GM19324 (cell line): ENCODE results near the gene STARD5.
"Not testable (repeated sequence)": the region's sequence is repeated elsewhere in the genome, so short reads cannot be mapped to it uniquely, and the experiment has no call there.

Experiments used
- ATAC-seq: cut with Tn5 transposase; IDR thresholded peaks from one replicate; pipeline ENCODE4 v1.9.1; 2021; ENCODE audit warnings: mild to moderate bottlenecking, moderate library complexity; ENCODE audit not compliant: unreplicated experiment, low FRiP score

STARD5 gene

GRCh38 chr15:81338170-81339007 lies 14.4 kb upstream of the STARD5 start:
- ATAC-seq, result no peak

DNA sequence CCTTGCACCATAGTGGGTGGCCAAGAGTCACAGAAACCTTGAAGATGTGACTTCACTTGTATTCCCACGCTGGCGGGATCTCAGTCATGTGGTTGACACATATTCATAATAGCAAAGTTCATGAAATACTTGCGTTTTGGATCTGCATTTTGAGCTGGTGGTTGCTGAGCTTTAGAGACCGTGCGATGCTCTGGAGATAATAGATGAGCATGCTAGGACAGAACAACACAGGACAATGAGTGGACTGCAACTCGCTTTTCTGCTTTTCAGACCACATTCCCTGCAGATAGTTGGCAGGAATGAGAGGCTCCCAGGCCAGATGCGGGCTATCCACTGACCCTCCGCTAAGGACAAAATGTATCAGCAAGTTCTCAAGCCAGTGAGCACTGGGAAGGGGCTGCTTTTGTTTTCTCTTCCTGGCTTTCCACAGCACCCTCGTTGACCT lies 13.8 kb upstream of the STARD5 start:
- ATAC-seq, result no peak

GRCh38 chr15:81337241-81337640 lies 13.3 kb upstream of the STARD5 start:
- no peak for ATAC-seq

DNA sequence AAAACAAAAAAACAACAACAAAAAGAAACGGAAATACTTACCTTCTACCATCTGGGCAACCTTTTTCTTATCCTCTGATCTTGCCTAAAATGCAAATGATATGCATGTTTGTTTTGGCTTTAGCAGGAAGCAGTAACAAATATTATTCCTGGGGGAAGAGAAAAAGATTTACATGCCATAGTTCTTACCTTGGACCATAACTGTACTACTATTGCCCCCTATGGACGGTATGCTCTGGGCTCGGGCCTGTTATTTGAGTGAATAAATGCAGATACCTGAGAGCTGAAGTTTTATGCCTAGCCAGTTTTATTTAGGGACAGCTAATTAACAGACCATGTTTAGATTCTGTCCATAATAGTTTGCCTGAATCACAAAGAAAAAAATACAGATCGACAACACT lies 12.6 kb upstream of the STARD5 start:
- ATAC-seq, result no peak

DNA sequence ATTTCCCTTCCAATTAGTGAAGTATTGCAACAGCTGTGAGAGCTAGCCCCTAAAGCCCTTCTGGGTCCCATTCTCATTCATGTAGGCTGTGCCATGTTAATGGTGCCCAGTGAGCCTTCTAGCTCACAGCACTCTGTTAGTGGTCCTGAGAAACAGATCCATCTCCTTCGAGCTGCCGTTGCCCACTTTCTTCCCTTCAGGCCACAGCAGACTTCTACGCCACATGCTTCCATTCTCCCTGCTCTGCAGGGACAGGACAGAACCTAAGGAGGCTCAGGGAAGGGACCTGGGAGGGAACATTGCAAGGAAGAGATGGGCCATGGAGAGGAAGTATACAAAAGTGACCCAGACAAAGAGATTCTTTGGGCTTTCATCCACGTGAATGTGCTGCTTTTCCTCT lies 11.7 kb upstream of the STARD5 start:
- no peak for ATAC-seq

- no peak for ATAC-seq
These were observed 11.0 kb upstream of the STARD5 start for GRCh38 chr15:81334768-81335435.

GRCh38 chr15:81333363-81333762 lies 9.4 kb upstream of the STARD5 start:
- no peak for ATAC-seq

DNA sequence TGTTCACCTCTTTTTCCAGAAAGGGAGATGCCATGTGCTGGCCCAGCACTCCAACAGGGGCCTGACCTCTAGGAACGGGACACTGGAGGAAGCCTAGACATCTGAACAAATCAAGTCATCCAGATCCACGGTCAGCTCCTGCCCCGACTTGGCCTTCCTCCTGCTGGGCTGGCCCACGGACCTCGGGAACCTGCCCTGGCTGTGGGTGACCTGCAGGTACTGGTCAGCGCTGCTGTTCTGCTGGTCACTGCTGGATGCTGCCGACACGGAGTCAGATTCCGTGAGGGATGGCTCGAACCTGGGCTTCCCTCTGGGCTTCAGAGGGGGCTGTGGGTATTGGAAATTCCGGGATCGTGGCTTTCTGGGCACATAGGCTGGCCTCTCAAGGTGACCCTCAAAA lies 8.4 kb upstream of the STARD5 start:
- no peak for ATAC-seq

DNA sequence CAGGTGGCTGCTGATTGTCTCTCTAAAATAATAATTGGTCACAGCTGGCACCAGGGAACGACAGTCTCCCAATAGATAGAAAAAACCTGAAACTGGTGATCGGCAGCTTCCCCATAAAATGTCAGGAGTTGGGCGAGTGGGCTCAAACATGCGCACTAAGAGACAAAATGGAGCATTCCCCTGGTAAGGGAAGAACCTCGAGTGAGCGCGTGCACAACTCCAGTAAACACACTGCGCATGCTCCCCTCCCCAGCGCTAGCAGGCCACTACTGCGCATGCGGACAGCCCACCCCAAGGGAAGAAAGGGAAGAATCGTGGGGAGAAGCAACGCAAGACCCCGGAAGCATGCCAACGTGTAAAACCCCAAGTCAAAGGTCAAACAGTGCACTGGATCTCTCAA lies 7.7 kb upstream of the STARD5 start:
- ATAC-seq, result no peak

GRCh38 chr15:81331141-81331540 lies 7.2 kb upstream of the STARD5 start:
- ATAC-seq, result not testable (repeated sequence)

DNA sequence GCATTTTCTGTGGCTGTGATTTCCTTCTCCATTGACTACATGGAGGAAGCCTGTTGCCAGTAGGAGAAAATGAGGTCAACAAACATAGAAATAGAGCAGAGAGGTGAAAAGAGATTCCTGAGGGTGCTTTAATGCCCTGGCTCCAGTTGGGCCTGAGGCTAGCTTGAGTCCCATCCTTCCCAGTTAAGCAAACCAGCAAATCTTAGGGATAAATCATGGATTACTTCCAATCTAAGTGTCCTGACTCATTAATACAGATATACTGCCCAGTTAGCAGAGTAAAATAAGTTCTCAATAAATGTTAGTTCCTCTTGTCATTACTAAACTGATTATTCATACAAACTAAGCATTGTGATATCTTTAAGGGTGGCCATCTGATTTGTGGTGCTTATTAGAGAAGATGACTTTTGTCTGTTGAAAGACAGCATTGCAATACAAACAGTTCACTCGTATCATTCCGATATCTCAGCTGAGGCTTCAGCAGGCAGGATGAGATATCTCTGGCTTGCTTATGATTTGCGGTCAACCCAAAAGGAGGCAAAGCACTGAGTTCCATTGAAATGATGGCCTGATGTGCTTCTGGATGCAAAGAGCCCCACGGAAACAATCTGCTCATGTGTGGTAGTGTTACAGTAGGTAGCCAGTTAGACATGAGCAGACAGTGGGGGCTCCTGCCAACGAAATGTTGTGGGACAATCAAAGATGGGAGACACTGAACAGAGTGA lies 6.6 kb upstream of the STARD5 start:
- ATAC-seq, result no peak

DNA sequence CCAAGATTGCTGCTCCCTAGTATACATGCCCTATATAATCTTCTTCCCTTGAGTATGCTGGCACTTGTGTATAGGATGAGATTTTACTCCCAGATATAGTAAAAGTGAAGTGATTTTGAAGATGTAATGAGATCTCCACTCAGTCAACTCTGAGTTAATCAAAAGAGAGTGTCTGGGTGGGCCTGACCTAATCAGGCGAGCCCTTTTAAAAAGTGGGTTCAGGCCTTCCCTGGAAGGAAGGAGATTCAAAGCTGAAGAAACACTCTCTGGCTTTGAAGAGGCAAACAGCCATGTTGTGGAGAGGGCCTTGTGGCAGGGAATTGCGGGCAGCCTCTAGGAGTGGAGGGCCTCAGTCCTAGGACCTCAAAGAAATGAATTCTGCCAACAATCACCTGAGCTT lies 5.5 kb upstream of the STARD5 start:
- ATAC-seq, result no peak

DNA sequence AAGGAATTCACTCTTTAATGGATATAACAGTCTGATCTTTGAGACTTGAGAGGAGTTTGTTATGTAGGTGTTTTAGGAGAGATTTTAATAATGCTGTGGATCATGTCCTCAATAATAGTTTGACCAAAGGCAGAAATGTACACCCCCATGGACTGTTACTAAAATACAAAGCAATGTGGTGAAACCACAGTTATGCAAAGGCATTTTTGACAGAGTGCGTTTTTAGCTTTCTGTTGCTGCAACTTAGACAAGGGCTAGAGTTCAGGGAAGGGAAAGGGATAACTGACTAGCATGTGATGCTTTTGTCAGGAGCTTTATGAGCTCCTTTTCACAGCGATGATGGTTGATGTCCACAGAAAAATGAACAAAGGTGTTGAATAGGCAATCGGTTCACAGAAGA lies 3.6 kb upstream of the STARD5 start:
- no peak for ATAC-seq

DNA sequence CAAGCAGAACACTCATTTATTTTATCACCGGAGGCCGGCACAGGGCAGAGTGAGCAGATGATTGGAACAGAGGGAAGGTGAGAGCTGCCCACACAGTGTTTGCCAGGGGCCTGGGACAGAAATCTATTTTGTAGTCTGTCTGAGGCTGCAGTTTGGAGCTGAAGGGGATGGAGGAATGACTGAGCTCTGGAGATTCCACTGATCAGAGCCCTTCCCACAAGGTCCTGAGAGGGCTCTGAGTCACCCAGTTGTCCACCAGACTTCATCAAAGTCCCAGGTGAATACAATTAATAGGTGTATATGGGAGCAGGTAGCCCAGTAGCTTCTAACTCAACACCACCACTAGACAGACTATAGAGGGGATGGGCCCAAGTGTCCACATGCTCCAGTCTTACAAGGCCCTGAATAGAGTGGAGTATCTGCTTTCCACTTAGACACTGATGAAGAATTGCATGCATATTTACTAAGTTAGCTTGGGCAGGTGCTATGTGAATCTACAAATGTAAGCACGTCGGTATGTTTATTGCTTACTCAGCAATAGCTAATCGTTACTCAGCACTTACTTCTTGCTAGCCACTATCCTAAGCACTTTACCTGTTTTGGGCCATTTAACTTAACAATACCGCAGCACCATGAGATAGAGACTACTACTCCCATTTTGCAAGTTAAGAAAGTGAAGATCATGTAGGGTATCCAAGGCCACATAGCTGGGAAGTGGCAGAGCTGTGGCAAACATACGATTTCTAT lies 2.7 kb upstream of the STARD5 start:
- ATAC-seq, result no peak

DNA sequence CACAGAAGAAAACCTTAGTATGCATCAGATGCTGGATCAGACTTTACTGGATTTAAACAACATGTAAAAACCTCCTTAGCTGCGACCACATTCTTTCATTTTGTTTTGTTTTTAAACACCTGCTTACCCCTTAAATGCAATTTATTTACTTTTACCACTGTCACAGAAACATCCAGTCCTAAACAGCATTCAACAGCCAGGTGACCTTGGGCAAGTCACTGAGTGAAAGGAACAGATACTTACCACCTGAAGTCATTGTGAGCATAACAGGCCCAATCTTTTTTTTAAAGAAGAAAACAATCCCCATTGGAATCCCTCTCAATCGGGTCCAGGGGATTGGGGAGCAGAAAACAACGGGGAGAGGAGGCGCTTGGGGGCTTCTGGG lies 390 bp downstream of the STARD5 start:
- ATAC-seq, result peak; percentile 5

GRCh38 chr15:81322676-81323253 lies 1.2 kb downstream of the STARD5 start:
- ATAC-seq, result no peak

DNA sequence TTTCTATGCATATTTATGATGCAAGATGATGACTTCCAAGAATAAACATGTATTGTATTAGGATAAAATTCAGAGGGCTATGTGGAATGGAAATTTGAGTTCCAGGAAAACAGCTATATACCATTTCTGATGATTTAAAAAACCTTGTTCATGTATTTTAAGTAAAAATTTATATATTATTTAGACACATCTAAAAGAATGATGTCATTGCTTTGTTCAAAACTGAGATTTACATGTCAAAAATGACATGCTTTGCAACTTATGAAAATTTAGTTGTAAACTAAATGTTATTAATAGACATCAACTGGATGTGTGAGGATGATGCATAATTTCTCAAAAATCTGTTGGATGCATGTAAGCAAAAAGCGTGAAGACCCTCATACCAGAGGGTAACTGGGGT lies 2.3 kb downstream of the STARD5 start:
- no peak for ATAC-seq

- ATAC-seq, result no peak
These were observed 6.3 kb downstream of the STARD5 start for GRCh38 chr15:81317642-81318017.

DNA sequence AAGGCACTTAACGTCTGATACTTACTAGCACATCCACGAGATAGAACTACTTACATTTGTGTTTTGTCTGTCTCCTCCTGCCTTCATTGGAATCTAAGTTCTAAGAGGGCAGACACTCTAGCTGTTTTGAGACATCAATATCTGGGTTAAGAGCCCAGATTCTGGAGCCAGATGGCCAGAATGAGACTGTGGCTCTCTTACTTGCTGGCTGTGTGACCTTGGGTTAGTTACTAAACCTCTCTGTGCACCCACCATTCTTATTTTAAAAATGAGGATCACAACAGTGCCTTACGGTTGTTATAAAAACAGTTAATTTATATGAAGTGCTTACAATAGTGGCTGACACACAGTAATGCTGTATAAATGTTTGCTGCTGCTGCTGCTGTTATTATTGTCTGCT lies 7.7 kb downstream of the STARD5 start:
- no peak for ATAC-seq

- ATAC-seq, result no peak
These were observed 8.3 kb downstream of the STARD5 start for GRCh38 chr15:81315452-81316175.
